Endothelial cell of umbilical vein (primary cell): ENCODE results near the gene ZMIZ1. TPM values are rescaled to one million over a fixed set of nuclear protein-coding genes. Genes with fewer than 3 reads are reported as not detected.

Experiments
- BruUV-seq: library from RNA; stranded (reverse); fragments of 400-500 nt; replicated peaks from 2 replicates; lab custom pipeline; 2021; lab: Mats Ljungman, UMichigan
- CTCF ChIA-PET: fragments of 300-600, 350-600 bp; sonication (Branson Sonifier 250); formaldehyde crosslinking; loops from one replicate; lab custom pipeline; 2021; ENCODE audit warnings: antibody characterized with exemption, inconsistent platforms; lab: Charles Lee
- POLR2A ChIA-PET: fragments of 300-600, 350-600 bp; sonication (Branson Sonifier 250); formaldehyde crosslinking; loops from one replicate; lab custom pipeline; 2021; ENCODE audit warnings: antibody characterized with exemption, inconsistent platforms; lab: Charles Lee
- DNase-seq: peaks from one replicate; pipeline ENCODE4 v3.0.0-alpha.2; 2011; ENCODE audit warnings: low read depth, low spot score
- FAIRE-seq: peaks from 2 replicates; lab custom pipeline; 2011; peaks lifted over from hg19 to GRCh38; lab: Jason Lieb, UNC
- H2AFZ ChIP-seq: 2 replicates; pipeline ENCODE4 v1.6.0; 2012; ENCODE audit warnings: low read depth, low read length, control low read depth, inconsistent platforms
- H3K27ac ChIP-seq: 2 replicates; pipeline ENCODE4 v1.5.1; 2011; ENCODE audit warnings: low read depth, mild to moderate bottlenecking, control low read depth, low read length, moderate library complexity; ENCODE audit not compliant: insufficient read depth
- H3K27me3 ChIP-seq, 2 experiments: 2 replicates each; pipeline versions ENCODE4 v1.6.0 to v1.6.1; 2011; ENCODE audit warnings: low read length in 2 of 2, mixed read lengths in 1 of 2; ENCODE audit not compliant: control insufficient read depth in 2 of 2, insufficient read depth in 2 of 2
- H3K36me3 ChIP-seq, 2 experiments: 2 replicates in 1 of 2; 3 replicates in 1 of 2; pipeline ENCODE4 v1.5.1; 2011; ENCODE audit warnings: low read length in 2 of 2, mild to moderate bottlenecking in 1 of 2, moderate library complexity in 1 of 2; ENCODE audit not compliant: control insufficient read depth in 2 of 2, insufficient read depth in 2 of 2; ENCODE audit errors: extremely low read depth in 1 of 2
- H3K4me1 ChIP-seq: 3 replicates; pipeline ENCODE4 v1.5.1; 2011; ENCODE audit warnings: mild to moderate bottlenecking, low read length; ENCODE audit not compliant: control insufficient read depth, insufficient read depth; ENCODE audit errors: extremely low read depth
- H3K4me2 ChIP-seq: 2 replicates; pipeline ENCODE4 v1.6.1; 2011; ENCODE audit warnings: low read length, control low read depth, mixed read lengths; ENCODE audit not compliant: insufficient read depth
- H3K4me3 ChIP-seq, 3 experiments: fragments of 200-600 bp in 1 of 3; sonication (generic), shearing (Covaris generic) in 1 of 3; replicated peaks in 1 of 3; 2 replicates each; pipeline ENCODE4 v1.5.1; 2011 to 2016; ENCODE audit warnings: control low read depth in 3 of 3, low read length in 3 of 3, mild to moderate bottlenecking in 2 of 3, inconsistent platforms in 1 of 3, low read depth in 1 of 3, moderate library complexity in 1 of 3; ENCODE audit not compliant: insufficient read depth in 1 of 3
- H3K79me2 ChIP-seq: 2 replicates; pipeline ENCODE4 v1.6.0; 2012; ENCODE audit warnings: low read length, inconsistent platforms; ENCODE audit not compliant: control insufficient read depth, insufficient read depth
- H3K9ac ChIP-seq: replicated peaks from 2 replicates; pipeline ENCODE3; 2011; ENCODE audit warnings: low read length, control low read depth; ENCODE audit not compliant: insufficient read depth; ENCODE audit errors: extremely low read depth
- H3K9me1 ChIP-seq: replicated peaks from 3 replicates; pipeline ENCODE4 v1.6.0; 2011; ENCODE audit warnings: mild to moderate bottlenecking, low read length; ENCODE audit not compliant: control insufficient read depth, insufficient read depth; ENCODE audit errors: extremely low read depth
- H3K9me3 ChIP-seq: replicated peaks from 2 replicates; pipeline ENCODE4 v1.5.1; 2012; ENCODE audit warnings: low read length, inconsistent platforms; ENCODE audit not compliant: control insufficient read depth, insufficient read depth
- H4K20me1 ChIP-seq: replicated peaks from 2 replicates; pipeline ENCODE3; 2011; ENCODE audit warnings: mild to moderate bottlenecking, low read length; ENCODE audit not compliant: control insufficient read depth, insufficient read depth; ENCODE audit errors: extremely low read depth
- EZH2 ChIP-seq: IDR thresholded peaks from 2 replicates; pipeline ENCODE4 v1.6.1; 2012; ENCODE audit warnings: borderline replicate concordance, low read depth, mild to moderate bottlenecking, moderate library complexity, low read length, inconsistent platforms; ENCODE audit not compliant: severe bottlenecking
- FOS ChIP-seq: IDR thresholded peaks from 2 replicates; pipeline ENCODE4 v1.6.1; 2011; ENCODE audit warnings: mild to moderate bottlenecking, low read length, moderate library complexity, borderline replicate concordance; ENCODE audit not compliant: insufficient read depth
- GATA2 ChIP-seq: IDR thresholded peaks from 2 replicates; pipeline ENCODE4 v1.7.0; 2011; ENCODE audit warnings: low read depth, mild to moderate bottlenecking, moderate library complexity, mixed read lengths, low read length; ENCODE audit not compliant: insufficient read length, insufficient read depth
- JUN ChIP-seq: IDR thresholded peaks from 2 replicates; pipeline ENCODE4 v1.6.1; 2011; ENCODE audit warnings: borderline replicate concordance, low read depth; ENCODE audit not compliant: insufficient read length, insufficient read depth
- MYC ChIP-seq: IDR thresholded peaks from one replicate; pipeline ENCODE4 v1.6.1; 2011; ENCODE audit warnings: mild to moderate bottlenecking, low read depth, low read length
- POLR2A ChIP-seq: IDR thresholded peaks from 2 replicates; pipeline ENCODE4 v1.6.1; 2012; ENCODE audit warnings: low read depth, mild to moderate bottlenecking, control low read depth, low read length
- POLR2AphosphoS5 ChIP-seq: IDR thresholded peaks from 2 replicates; pipeline ENCODE4 v1.6.1; 2012; ENCODE audit warnings: low read depth, mild to moderate bottlenecking, control low read depth, low read length, moderate library complexity; ENCODE audit not compliant: insufficient read depth
- dilution Hi-C: fragments of 300-500 bp; cut with MboI; formaldehyde crosslinking; loops from one replicate; pipeline ENCODE4 v1.15.0; 2019; ENCODE audit warnings: low sequenced_read_pairs; ENCODE audit not compliant: extremely low pct_ligation_motif_present
- intact Hi-C: fragments of 100-400 bp; cut with micrococcal nuclease; formaldehyde crosslinking; loops from one replicate; pipeline ENCODE4 v1.10.0; 2022
- polyA plus RNA-seq, 4 experiments: library from polyadenylated mRNA; depleted of rRNA in 3 of 4; stranded (reverse) in 3 of 4; unstranded in 1 of 4; fragments of >200 nt; gene quantifications; 2 replicates each; pipeline versions ENCODE4 v1.2.1 to v1.2.3, GENCODE V29; 2011 to 2012; ENCODE audit warnings: missing spikeins in 1 of 4
- total RNA-seq: library from RNA; stranded (reverse); gene quantifications from 2 replicates; pipeline ENCODE4 v1.2.3, GENCODE V29; 2021
- TF ChIP-seq, protein P1 (sequence below), 2 donors: IDR thresholded peaks; 1 replicate in 1 of 2; 2 replicates in 1 of 2; pipeline ENCODE4 v1.5.1; 2011; ENCODE audit warnings: low read length in 2 of 2, mild to moderate bottlenecking in 2 of 2, moderate library complexity in 2 of 2, control low read depth in 1 of 2, inconsistent platforms in 1 of 2, low read depth in 1 of 2; ENCODE audit not compliant: insufficient read depth in 1 of 2; ENCODE audit errors: extremely low read depth in 1 of 2
- TF ChIP-seq, protein P2 (sequence below): IDR thresholded peaks from 2 replicates; pipeline ENCODE4 v1.6.1; 2011; ENCODE audit not compliant: insufficient read depth, insufficient read length

Gene ZMIZ1
- total and polyA plus RNA-seq, 2 donors (not counting 3 experiments of a cell fraction or from before 2014, with no cell fraction given) = 12.5 to 46.7 TPM

DNA sequence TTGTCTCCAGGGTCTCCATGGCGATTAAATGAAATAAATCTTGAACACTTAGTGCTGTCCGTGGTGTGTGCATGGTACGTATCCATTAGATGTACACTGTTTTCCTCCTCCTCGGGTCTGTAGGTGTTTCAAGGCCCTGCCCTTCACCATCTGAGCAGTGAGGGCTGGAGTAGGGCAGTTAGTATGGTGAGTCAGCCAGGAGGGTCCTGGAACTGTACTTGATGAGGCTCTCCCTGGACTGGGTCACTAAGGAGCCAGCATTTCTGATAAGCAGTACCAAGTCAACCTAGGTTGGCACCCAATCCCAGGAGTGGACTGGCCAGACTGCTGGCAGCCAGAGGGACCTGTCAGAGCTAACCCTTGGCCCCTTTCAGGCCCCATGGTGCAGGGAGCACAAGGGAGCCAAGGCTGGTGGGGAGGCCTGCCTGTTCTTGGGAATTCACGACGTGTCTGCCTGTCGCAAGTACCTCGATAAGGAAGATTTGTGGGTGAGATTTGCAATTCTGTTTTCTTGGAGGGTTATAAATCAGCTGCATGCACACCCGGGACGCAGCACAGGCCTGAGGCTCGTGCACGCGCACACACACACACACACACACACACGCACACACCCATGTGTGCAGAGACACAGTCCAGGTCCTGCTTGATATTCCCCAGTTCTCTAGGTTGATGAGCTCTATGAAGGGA lies 114.2 kb downstream of the ZMIZ1 start:
- H3K4me1 ChIP-seq = peaks cover 47% of the 10 kb centered on the region
- H2AFZ ChIP-seq = no peak overlapping the region
- intact Hi-C loops = no loop called here
- H3K79me2 ChIP-seq = no peaks in the 10 kb centered on the region
- H3K9me3 ChIP-seq = no peaks in the 10 kb centered on the region
- H3K27ac ChIP-seq = no peak overlapping the region
- TF ChIP-seq JUN (no peak), EZH2 (no peak), GATA2 (no peak), POLR2AphosphoS5 (no peak), POLR2A (no peak), FOS (no peak), MYC (no peak)
- TF ChIP-seq, protein P1, sequence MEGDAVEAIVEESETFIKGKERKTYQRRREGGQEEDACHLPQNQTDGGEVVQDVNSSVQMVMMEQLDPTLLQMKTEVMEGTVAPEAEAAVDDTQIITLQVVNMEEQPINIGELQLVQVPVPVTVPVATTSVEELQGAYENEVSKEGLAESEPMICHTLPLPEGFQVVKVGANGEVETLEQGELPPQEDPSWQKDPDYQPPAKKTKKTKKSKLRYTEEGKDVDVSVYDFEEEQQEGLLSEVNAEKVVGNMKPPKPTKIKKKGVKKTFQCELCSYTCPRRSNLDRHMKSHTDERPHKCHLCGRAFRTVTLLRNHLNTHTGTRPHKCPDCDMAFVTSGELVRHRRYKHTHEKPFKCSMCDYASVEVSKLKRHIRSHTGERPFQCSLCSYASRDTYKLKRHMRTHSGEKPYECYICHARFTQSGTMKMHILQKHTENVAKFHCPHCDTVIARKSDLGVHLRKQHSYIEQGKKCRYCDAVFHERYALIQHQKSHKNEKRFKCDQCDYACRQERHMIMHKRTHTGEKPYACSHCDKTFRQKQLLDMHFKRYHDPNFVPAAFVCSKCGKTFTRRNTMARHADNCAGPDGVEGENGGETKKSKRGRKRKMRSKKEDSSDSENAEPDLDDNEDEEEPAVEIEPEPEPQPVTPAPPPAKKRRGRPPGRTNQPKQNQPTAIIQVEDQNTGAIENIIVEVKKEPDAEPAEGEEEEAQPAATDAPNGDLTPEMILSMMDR (IDR thresholded peaks at IDR 0.05; ENCODE audit: extremely low read depth in 1 of 2, insufficient read depth in 1 of 2, low read depth in 1 of 2, low read length in 2 of 2) = no peak
- TF ChIP-seq, protein P2, sequence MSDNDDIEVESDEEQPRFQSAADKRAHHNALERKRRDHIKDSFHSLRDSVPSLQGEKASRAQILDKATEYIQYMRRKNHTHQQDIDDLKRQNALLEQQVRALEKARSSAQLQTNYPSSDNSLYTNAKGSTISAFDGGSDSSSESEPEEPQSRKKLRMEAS = no peak
- H3K4me2 ChIP-seq = no peak overlapping the region
- no peak for FAIRE-seq
- no peak overlapping the region for H3K4me3 ChIP-seq
- no peaks in the 10 kb centered on the region for H3K9me1 ChIP-seq
- DNase-seq = no peak
- H3K27me3 ChIP-seq = no peaks in the 10 kb centered on the region
- H4K20me1 ChIP-seq = no peaks in the 10 kb centered on the region
- ChIA-PET POLR2A (no interaction called here), CTCF (interaction anchor here (0.8 to 1.4 kb wide), 3 partner anchors 12 to 99 kb away, joined by 3 to 5 read pairs (median 3); no protein-coding TSS in a partner anchor)
- dilution Hi-C loops = no loop called here
- no TSS peak for BruUV-seq
- H3K9ac ChIP-seq = no peak overlapping the region
- peaks cover 0 to 2% of the 10 kb centered on the region in 2 experiments for H3K36me3 ChIP-seq
